Fibroblast of gingiva (primary cell): ENCODE measurements around the gene DPCD.
A peak's percentile ranks its signal among the peaks of the same experiment; 100 is the strongest.
"Not testable (repeated sequence)": the region's sequence is repeated elsewhere in the genome, so short reads cannot be mapped to it uniquely, and the experiment has no call there.

Experiments used
- DNase-seq: peaks from one replicate; pipeline ENCODE4 v3.0.0-alpha.2; 2011; ENCODE audit warnings: low read depth

Gene DPCD

GRCh38 chr10:101618871-101619270 is 30.8 kb downstream of the DPCD start:
- DNase-seq = no peak

- DNase-seq = no peak
Observed at GRCh38 chr10:101619983-101620382, 31.9 kb downstream of the DPCD start.

GRCh38 chr10:101623528-101623927 is 35.4 kb downstream of the DPCD start:
- DNase-seq = no peak

GRCh38 chr10:101624526-101625102 is 36.5 kb downstream of the DPCD start:
- DNase-seq = no peak

GRCh38 chr10:101625821-101626412 is 37.8 kb downstream of the DPCD start:
- no peak for DNase-seq

GRCh38 chr10:101629837-101630632 is 41.9 kb downstream of the DPCD start:
- DNase-seq = no peak

GRCh38 chr10:101630633-101630920 is 42.5 kb downstream of the DPCD start:
- no peak for DNase-seq

GRCh38 chr10:101631821-101632475 is 43.8 kb downstream of the DPCD start:
- no peak for DNase-seq

- DNase-seq = not testable (repeated sequence)
Observed at GRCh38 chr10:101633510-101633909, 45.4 kb downstream of the DPCD start.

- DNase-seq = no peak
Observed at GRCh38 chr10:101639141-101639900, 51.2 kb downstream of the DPCD start.

GRCh38 chr10:101643546-101643945 is 55.4 kb downstream of the DPCD start:
- DNase-seq = no peak

- DNase-seq = no peak
Observed at GRCh38 chr10:101644002-101644401, 55.9 kb downstream of the DPCD start.

GRCh38 chr10:101645659-101646058 is 57.5 kb downstream of the DPCD start:
- no peak for DNase-seq

GRCh38 chr10:101646364-101646763 is 58.2 kb downstream of the DPCD start:
- no peak for DNase-seq

- DNase-seq = no peak
Observed at GRCh38 chr10:101647255-101647654, 59.1 kb downstream of the DPCD start.

- no peak for DNase-seq
Observed at GRCh38 chr10:101649525-101650085, 61.5 kb downstream of the DPCD start.

GRCh38 chr10:101650863-101651262 is 62.7 kb downstream of the DPCD start:
- DNase-seq = no peak

GRCh38 chr10:101651336-101651735 is 63.2 kb downstream of the DPCD start:
- no peak for DNase-seq

GRCh38 chr10:101653536-101653935 is 65.4 kb downstream of the DPCD start:
- DNase-seq = no peak

GRCh38 chr10:101655570-101655969 is 67.4 kb downstream of the DPCD start:
- peak; percentile 39 for DNase-seq

GRCh38 chr10:101656890-101657289 is 68.8 kb downstream of the DPCD start:
- DNase-seq = no peak

GRCh38 chr10:101658975-101659374 is 70.9 kb downstream of the DPCD start:
- DNase-seq = no peak
